Measurements from ENCODE around the gene NFATC2.

- TF ChIP-seq SP1 (IDR thresholded peaks at IDR 0.05; ENCODE audit: low read depth) (no peak), CTCF (IDR thresholded peaks at IDR 0.05 in 2 of 3, conservative IDR thresholded peaks at IDR 0.05 in 1 of 3; ENCODE audit: borderline replicate concordance in 1 of 3, insufficient read depth in 1 of 3, low read depth in 2 of 3, low read length in 2 of 3) (no peak), POLR2A (IDR thresholded peaks at IDR 0.05; ENCODE audit: borderline replicate concordance, extremely low read depth, insufficient read depth, insufficient read length) (no peak), YY1 (IDR thresholded peaks at IDR 0.05; ENCODE audit: extremely low read depth, insufficient replicate concordance, low read depth, low read length) (no peak), CEBPB (IDR thresholded peaks at IDR 0.05; ENCODE audit: low read depth) (no peak), FOSL1 (IDR thresholded peaks at IDR 0.05; ENCODE audit: low read depth) (no peak), POLR2AphosphoS5 (IDR thresholded peaks at IDR 0.05; ENCODE audit: low read depth, low read length) (no peak), ATF3 (IDR thresholded peaks at IDR 0.05) (no peak), RAD21 (IDR thresholded peaks at IDR 0.05; ENCODE audit: low read depth) (no peak)
These were observed 112.1 kb downstream of the NFATC2 start for GRCh38 chr20:51430198-51430950.

Measured in HCT116 (cell line).